CD4-positive, alpha-beta T cell treated with Interleukin-6 for 4 hours (primary cell): ENCODE results near the gene PFKFB3.
"Not testable (repeated sequence)": the region's sequence is repeated elsewhere in the genome, so short reads cannot be mapped to it uniquely, and the experiment has no call there.

Source experiments
- DNase-seq: peaks from one replicate; pipeline ENCODE4 v3.0.0-alpha.2; 2020; ENCODE audit warnings: mixed read lengths

The PFKFB3 gene

DNA sequence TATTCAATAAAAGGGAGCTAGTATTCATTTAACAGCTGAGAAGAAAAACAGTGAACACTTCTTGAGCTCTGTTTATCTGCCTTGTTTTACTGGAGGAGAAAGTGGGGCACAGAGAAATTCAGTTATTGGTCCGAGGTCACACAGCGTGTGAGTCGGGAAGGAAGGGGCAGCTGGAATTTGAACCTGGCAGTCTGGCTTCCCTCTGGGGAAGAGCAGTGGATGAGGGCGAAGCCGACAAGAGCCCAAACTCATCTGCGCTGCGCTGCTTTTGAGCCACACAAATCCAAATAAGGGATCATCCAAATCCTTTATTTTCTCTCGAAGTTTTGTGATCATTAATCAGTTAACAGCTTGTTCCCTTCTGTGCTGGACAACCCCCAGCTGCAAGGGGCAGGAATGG is 23.7 kb upstream of the PFKFB3 start:
- DNase-seq = no peak

DNA sequence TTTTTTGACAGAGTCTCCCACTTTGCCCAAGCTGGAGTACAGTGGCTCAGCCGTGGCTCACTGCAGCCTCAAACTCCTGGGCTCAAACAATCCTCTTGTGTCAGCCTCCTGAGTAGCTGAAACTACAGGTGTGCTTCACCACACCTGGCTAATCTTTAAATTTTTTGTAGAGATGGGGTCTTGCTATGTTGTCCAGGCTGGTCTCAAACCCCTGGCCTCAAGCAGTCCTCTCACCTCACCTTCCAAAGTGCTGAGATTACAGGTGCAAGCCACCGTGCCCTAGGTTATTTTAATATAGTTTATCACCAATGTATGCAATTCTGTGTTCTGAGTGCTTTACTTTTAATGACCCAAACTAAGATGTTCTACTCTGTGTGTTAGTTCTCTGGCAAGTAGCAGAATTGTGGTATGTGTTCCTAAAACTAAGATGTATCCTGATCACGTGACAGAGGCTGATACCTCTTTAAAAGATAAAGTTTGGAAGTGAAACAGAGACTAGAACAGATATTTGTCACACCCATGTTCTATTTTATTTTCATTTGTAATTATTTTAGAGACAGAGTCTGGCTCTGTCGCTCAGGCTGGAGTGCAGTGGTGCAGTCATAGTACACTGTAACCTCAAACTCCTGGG is 22.1 kb upstream of the PFKFB3 start:
- DNase-seq = no peak

DNA sequence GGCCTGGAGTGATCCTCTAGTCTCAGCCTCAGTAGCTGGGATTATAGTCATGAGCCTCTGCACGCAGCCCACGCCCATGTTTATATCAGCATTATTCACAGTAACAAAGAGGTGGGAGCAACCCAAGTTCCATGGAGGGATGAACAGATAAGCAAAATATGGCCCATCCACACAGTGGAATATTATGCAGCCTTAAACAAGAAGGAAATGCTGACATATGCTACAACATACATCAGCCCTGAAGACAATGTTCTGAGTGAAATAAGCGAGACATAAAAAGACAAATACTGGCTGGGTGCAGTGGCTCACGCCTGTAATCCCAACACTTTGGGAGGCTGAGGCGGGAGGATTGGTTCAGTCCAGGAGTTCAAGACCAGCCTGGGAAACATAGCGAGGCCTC is 21.5 kb upstream of the PFKFB3 start:
- no peak for DNase-seq

DNA sequence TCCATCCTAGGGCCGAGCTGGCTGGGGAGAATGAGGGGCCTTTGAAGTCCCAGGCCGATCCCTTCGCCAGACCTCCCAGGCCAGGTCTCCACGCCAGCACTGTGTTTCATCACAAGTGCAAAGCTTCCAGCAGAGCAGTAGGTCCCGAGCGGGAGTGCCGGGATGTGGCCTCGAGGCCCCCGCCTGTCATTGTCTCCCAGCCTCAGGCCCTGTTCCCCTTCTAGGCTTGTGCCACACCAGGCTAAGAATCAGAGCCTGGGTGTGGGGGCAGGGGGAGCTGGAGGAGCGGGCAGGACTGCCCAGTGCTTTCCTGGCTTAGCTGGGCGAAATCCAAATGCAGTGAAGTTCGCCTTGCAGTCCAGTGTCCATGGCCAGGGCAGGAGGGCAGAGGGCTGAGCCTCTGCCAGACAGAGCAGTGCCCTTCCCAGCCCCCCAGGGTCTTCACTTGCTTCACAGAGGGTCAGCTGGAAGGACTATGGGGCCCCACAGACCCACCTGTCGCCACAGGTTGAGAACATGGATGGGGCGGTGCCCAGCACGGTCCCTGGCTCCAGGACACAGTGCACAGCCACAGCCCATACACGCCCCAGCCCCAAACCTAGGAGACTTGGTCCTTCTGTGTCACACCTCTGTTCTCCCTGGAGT is 20.2 kb upstream of the PFKFB3 start:
- DNase-seq = no peak

DNA sequence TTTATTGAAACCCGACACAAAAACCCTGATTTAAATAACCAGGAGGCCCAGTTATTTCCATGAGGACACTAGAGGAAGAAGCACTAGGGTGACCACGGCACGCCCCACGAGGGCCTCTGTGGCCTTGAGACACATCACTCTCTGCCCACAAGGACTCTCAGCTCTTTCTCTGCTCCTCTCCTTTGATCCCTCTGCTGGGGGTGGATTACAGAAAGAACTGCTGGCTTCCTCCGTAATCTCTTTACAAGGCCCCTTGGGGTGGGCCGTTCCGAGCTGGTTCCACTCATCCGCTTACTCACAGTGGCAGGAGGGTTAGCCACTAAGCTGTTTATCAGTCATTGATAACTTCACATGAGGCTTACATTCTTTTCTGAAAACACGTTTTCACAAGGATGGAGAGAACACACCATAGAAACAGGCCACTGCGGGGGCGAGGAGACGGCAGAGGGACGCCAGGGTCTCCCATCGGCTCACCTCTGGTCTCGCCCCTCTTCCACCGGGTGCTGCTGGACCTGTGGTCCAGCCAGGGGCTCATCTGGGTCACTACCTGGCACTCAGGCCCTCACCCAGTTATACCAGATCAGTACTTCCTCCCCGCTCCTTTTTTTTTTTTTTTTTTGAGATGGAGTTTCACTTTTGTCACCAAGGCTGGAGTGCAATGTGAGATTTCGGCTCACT is 17.6 kb upstream of the PFKFB3 start:
- no peak for DNase-seq

DNA sequence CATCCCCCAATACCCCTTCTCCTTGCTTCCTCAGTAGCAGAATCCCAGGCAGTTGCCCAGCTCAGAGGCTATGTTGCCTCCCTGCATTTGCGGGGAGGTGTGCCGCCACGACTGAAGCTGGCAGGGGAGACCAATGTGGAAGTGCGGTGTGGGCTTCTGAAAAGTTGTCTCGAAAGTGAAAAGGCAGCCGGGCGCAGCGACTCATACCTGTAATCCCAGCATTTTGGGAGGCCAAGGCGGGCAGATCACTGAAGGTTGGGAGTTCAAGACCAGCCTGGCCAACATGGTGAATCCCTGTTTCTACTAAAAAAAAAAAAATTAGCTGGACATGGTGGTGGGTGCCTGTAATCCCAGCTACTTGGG is 15.9 kb upstream of the PFKFB3 start:
- DNase-seq = no peak

DNA sequence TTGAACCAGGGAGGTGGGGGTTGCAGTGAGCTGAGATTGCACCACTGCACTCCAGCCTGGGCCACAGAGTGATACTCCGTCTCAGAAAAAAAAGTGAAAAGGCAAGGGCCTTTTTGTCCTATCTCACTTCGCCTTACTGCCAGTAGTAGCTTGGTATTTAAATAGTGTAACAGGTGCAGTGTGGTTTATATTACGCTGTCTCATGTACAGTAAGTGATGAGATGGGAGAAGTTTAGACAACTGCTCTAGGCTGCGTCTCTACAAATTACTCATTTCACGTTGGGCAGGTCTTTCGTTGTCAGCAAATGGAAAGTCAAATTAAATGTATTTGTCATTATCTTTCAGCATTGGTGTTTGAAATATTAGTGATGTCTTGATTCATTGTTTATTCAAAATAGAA is 15.5 kb upstream of the PFKFB3 start:
- no peak for DNase-seq

DNA sequence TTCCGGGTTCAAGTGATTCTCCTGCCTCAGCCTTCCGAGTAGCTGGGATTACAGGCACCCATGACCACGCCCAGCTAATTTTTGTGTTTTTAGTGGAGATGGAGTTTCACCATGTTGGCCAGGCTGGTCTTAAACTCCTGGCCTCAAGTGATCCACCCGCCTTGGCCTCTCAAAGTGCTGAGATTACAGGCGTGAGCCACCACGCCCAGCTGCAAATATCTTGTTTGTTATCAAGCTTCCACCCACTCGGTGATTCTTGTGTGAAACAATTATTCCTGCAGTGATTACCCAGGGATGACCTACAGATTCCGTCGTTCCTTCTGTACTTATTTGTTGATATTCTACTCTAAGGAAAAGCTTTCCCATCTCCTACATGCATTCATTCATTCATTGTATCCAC is 12.7 kb upstream of the PFKFB3 start:
- DNase-seq = not testable (repeated sequence)

DNA sequence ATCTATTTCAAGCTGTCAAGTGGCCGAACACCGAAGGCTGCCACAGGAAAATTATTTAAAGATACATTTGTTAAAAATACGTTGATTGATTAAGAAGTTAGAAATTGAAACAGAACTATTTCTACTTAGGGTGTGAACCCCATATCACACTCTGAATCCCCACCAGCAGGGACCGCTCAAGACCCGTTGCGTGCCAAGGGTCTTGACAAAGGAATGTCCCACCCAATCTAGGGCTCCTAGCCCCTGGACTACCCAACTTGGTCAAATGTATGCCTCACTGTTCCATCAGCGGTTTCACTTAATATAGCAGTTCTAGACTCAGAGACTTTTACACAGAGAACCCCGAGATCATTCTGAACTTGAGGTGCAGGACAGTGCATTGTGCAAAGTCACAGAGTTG is 11.6 kb upstream of the PFKFB3 start:
- DNase-seq = no peak

DNA sequence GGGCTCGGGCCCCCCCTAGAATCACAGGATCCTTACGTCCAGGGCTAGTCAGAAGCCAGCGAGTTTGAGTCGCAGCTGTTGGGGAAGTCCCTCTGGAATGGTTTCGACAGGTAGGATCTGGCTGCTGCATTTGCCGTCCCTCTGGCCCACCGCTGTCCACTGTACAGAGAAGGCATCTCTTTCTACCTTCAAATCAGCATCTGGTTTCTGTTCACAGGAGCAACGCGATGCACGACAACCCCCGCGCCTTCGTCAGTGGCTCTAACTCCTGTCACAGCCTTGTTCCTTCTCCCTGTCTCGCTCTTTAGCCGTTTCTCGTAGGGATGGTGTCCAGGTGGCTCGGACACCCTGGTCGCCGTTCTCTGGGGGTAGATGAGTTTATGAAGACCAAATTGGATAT is 11.2 kb upstream of the PFKFB3 start:
- no peak for DNase-seq

DNA sequence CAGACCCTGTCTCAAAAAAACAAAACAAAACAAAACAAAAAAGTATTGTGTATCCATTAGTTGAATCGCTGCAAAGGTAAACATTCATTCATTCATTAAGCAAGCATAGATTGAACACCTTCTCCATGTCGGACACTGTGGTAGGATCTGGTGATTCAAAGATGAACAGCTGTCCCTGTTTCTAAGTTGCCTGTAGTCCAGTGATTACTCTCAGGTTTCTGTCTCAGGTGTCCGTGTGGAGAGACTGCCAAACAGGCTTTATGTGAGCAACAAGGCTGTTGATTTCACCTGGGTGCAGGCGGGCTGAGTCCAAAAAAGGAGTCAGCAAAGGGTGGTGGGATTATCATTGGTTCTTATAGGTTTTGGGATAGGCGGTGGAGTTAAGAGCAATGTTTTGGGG is 9.4 kb upstream of the PFKFB3 start:
- not testable (repeated sequence) for DNase-seq

DNA sequence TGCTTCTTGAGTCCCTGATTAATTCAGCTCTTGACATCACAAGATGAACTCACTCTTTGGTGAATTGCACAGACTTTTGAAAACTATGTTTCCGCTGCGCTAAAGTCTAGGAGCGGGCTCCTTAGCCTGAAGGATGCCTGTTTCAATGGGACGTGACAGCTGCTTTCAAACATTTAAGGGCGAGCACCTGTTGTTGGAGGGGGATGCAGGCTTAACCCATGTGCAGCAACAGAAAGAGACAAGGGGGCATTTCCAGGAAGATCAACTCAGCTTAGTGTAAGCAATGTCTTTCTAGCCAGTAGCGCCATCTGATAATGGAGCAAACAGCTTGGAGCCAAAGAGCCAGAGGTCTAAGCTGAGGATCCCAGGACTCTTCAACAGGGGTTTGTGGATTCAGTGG is 8.4 kb upstream of the PFKFB3 start:
- no peak for DNase-seq

DNA sequence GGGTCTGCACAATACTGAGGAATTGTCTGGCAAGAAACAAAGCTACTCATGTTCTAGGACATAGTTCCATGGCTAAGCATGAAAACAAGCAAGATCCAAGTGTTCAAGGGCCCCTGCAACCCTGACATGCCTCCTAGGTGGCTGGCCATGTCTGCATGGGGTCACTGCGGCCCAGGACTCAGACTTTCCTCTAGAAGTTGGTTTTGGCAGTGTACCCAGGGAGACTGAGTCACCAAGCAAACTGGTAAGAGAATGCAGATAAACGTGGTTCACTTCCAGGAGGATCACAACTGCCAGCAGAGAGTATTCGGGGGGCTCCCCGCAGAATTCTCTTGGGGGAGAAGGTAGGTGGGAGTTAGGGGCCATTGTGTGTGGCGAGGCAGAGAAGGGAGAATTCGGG is 7.4 kb upstream of the PFKFB3 start:
- no peak for DNase-seq

DNA sequence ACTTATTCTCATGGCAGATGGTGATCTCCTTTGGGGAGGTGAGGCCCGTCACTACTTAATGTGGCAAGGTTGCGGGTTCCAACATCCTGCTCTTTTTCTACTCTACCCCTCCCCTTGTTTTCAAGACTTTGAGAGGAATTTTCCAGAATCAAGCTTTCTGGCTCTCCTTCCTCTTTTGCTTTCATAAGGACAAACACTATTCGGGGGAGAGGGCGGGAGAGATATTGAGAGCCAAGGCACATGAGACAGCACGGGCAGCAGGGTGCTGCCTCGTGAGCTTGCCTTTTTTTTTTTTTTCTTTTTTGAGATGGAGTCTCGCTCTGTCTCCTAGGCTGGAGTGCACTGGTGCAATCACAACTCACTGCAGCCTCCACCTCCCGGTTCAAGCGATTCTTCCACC is 6.9 kb upstream of the PFKFB3 start:
- DNase-seq = no peak

DNA sequence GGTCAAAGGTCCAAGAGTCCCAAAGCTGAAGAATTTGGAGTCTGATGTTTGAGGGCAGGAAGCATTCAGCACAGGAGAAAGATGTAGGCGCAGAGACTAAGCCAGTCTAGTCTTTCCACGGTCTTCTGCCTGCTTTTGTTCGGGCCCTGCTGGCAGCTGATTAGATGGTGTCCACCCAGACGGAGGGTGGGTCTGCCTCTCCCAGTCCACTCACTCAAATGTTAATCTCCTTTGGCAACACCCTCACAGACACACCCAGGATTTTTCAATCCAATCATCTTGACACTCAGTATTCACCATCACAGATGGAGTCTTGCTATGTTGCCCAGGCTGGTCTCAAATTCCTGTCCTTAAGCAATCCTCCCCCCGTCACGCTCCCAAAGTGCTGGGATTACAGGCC is 6.2 kb upstream of the PFKFB3 start:
- not testable (repeated sequence) for DNase-seq

DNA sequence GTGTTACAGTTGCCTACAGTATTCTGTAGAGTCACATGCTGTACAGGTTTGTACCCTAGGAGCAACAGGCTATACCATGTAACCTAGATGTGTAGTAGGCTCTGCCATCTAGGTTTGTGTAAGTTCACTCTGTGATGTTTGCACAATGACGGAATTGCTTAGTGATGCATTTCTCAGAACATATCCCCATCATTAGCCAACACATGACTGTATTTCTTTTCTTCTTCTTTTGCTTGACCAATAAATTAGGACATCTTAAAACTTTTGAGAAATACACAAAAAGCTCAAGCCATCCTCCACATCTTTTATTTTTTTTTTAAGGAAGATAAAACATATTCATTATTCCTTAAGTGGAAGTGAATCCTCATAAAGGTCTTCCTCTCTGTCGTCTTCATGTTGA is 5.4 kb upstream of the PFKFB3 start:
- no peak for DNase-seq

DNA sequence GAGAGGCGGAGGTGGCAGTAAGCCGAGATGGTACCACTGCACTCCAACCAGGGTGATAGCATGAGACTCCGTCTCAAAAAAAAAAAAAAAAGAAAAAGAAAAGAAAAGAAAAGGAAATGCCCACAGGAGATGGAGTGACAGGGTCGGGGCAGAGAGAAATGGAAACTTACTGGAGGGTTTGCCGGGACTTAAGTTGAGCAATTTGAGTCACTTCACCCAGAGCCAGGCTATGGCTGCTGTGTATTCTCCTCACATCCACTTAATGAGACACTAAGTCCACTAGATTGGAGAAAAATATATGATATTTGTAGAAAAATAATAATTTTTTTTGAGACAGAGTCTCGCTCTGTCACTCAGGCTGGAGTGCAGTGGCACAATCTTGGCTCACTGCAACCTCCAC is 4.6 kb upstream of the PFKFB3 start:
- DNase-seq = no peak

DNA sequence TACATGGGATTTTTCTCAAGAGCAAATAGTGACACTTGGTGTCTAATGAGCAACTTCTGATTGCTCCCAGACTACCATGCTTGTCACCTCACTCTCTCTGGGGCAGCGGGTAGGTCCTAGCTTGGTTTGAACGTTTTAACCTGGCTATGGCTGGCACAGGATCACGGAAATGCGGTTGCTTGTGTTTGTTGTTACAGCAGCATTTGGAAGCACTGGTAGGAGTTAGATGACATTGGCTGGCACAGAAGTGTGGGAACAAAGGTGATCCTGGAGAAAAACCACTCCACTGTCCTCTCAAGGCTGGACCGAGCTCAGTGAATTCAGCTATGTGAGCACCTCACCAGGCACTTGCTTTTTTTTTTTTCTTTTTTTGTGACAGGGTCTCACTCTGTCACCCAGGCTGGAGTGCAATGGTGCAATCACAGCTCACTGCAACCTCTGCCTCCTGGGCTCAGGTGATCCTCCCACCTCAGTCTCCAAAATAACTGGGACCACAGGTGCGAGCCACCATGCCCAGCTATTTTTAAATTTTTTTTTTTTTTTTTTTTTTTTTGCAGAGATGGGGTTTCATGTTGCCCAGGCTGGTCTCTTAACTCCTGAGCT is 3.5 kb upstream of the PFKFB3 start:
- DNase-seq = no peak

DNA sequence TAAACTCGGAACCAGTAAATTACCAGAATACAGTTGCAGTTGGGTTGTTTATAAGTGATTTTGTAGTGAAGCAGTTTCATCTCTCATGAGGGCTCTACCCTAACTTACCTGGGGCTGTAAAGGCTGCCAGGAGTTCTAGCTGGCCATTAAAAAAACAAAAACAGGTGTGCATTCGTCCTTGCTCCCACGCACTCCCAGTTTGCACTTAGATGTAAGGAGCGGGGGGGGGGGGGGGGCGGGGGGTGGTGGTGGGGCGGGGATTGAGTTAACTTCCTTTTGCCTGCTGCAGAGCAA is 2.3 kb upstream of the PFKFB3 start:
- DNase-seq = peak; percentile 44

DNA sequence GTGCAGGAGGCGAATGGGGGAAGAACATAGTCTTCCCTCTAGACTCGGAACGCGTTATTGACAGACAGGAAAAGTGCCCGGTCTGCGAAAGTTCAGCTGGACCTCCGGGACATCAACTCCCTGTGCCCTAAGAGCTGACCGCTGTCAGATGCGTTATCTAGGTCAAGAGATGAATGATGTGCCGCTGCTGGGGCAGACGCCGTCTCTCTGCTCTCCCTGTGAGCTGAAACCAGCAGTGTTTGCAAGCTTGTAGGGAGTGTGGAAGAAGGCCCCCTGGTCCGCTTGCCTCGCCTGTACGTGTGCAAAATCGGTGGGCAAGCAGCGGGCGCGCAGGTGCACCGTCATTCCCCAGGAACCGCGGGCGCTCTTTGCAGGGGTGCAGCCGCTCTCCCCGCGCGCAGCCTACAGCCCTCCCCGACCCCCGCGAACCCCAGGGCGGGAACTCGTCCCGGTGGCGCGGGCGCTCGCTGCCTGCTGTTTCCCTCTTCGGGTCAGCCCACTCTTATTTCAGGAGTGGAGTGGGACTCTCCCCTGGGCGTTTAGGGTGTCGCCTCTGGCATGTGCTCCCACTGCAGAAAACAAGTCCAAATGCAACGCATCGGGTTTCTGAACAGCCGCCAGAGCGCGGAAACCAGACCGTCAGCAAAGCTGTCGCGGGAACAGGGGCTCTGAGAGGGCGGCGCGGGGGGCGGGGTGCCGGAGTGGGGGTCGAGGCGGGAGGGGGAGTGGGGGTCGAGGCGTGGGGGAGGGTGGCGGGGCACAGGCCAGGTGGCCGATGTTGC is 1.8 kb upstream of the PFKFB3 start:
- DNase-seq = peak; percentile 63

DNA sequence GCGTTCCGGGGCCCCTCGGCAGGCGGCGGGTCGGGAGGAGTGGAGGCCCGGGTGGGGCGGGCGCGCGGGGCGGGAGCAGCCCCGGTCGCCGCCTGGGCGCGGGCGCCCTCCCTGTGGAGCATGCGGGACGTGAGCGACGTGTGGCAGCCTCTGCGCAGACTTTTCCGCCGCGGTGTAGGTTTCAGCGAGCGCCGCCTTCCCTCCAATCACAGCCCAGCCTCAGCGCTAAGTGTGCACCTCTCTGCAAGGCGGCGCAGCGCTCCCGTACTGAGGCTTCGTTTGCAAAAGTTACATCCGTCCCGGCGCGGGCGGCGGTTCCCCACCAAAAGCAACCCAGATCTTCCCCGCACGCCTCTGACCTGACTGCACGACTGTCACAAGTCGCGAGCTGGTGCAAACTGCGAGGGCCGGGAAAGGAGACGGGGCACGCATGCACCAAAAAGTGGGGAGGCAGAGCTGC is 1.2 kb upstream of the PFKFB3 start:
- DNase-seq = peak; percentile 91

DNA sequence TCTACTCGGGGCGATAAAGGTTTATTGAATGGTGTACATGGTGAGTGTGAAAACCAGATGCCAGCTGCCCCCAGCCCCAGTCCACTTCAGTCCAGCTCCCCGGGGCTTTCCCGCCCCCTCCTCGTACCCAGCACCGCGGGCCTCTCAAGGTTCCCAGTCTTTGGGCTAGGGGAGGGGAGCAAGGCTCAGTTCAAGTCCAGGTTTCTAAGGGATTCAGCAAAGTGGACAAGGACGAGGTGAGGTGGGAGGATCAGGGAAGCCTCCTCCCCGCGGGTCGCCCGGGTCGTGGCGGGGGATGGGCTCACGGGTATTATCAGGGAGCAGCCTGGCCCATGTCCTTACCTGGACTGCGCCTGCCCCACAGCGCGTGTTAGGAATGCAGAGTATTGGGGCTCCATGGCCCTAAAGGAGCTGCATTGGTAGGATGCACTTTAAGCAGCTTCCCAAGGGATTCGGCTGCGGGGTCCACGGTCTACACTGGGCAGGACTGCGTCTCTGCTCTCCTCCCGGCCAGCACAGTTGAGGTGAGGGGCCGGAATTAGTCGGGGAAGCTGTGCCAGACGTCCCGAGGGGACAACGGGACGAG is 541 bp upstream of the PFKFB3 start:
- peak; percentile 30 for DNase-seq
